HepG2 (cell line): ENCODE data around the gene NFIC. TPM values are rescaled to one million over a fixed set of nuclear protein-coding genes. Genes with fewer than 3 reads are reported as not detected.
A peak's percentile ranks its signal among the peaks of the same experiment; 100 is the strongest.

Experiments used
- ATAC-seq: fragments of 200-7000 bp; cut with Tn5 transposase; 3 replicates; pipeline ENCODE4 v1.9.1; 2020; ENCODE audit warnings: mild to moderate bottlenecking, moderate library complexity
- BruUV-seq: library from RNA; stranded (reverse); fragments of 400-500 nt; replicated peaks from 2 replicates; lab custom pipeline; 2021; lab: Mats Ljungman, UMichigan
- CTCF ChIA-PET: fragments of 300-600 bp; formaldehyde crosslinking; extraction: SDS; loops from one replicate; lab custom pipeline; 2021; ENCODE audit warnings: low total read pairs, inconsistent platforms, low intra/inter-chr PET ratio; lab: Yijun Ruan, JAX
- POLR2A ChIA-PET: fragments of 350-600 bp; sonication (Branson Sonifier 250); formaldehyde crosslinking; loops from one replicate; lab custom pipeline; 2020; ENCODE audit warnings: antibody characterized with exemption, inconsistent platforms; lab: Yijun Ruan, JAX
- DNase-seq: peaks from one replicate; pipeline ENCODE4 v3.0.0-alpha.2; 2015; ENCODE audit warnings: low spot score
- FAIRE-seq: peaks from 3 replicates; lab custom pipeline; 2011; peaks lifted over from hg19 to GRCh38; lab: Jason Lieb, UNC
- H2AFZ ChIP-seq: one replicate; pipeline ENCODE4 v1.6.1; 2011; ENCODE audit warnings: low read length, inconsistent platforms
- H3K27ac ChIP-seq: fragments of 300-600 bp; 3 replicates; pipeline ENCODE4 v1.8.0; 2011; ENCODE audit warnings: mixed run types, mild to moderate bottlenecking, mixed read lengths, low read length, inconsistent platforms; ENCODE audit not compliant: insufficient read depth; ENCODE audit errors: extremely low read length
- H3K27me3 ChIP-seq, 2 experiments: fragments of 200-600 bp in 1 of 2; 2 replicates in 1 of 2; 3 replicates in 1 of 2; pipeline versions ENCODE4 v1.6.0 to v1.8.0; 2011; ENCODE audit warnings: low read length in 2 of 2, mild to moderate bottlenecking in 2 of 2, moderate library complexity in 2 of 2, inconsistent platforms in 1 of 2; ENCODE audit not compliant: insufficient read depth in 2 of 2, control insufficient read depth in 1 of 2
- H3K36me3 ChIP-seq, 2 experiments: fragments of 200-600 bp in 1 of 2; replicated peaks in 1 of 2; 2 replicates in 1 of 2; 3 replicates in 1 of 2; pipeline versions ENCODE4 v1.5.1 to v1.8.0; 2011; ENCODE audit warnings: low read length in 2 of 2, inconsistent platforms in 1 of 2; ENCODE audit not compliant: insufficient read depth in 2 of 2, control insufficient read depth in 1 of 2
- H3K4me1 ChIP-seq: 2 replicates; pipeline ENCODE4 v1.5.1; 2012; ENCODE audit warnings: low read length, inconsistent platforms; ENCODE audit not compliant: insufficient read depth
- H3K4me2 ChIP-seq: 2 replicates; pipeline ENCODE4 v1.6.0; 2011; ENCODE audit warnings: low read depth, low read length, inconsistent platforms
- H3K4me3 ChIP-seq, 3 experiments: fragments of 200-600 bp in 1 of 3; sonication (generic), shearing (Covaris generic) in 1 of 3; replicated peaks in 1 of 3; 2 replicates each; pipeline ENCODE4 v1.5.1; 2011 to 2016; ENCODE audit warnings: low read length in 3 of 3, inconsistent platforms in 2 of 3, low read depth in 2 of 3, mild to moderate bottlenecking in 2 of 3, control low read depth in 1 of 3, mixed read lengths in 1 of 3; ENCODE audit not compliant: insufficient read depth in 1 of 3
- H3K79me2 ChIP-seq: one replicate; pipeline ENCODE4 v1.6.1; 2011; ENCODE audit warnings: low read length, inconsistent platforms; ENCODE audit not compliant: insufficient read depth
- H3K9ac ChIP-seq: 2 replicates; pipeline ENCODE4 v1.6.0; 2011; ENCODE audit warnings: mild to moderate bottlenecking, low read depth, low read length, inconsistent platforms; ENCODE audit not compliant: insufficient read depth
- H3K9me3 ChIP-seq: 2 replicates; pipeline ENCODE4 v1.5.1; 2012; ENCODE audit warnings: mild to moderate bottlenecking, low read length
- H4K20me1 ChIP-seq: 2 replicates; pipeline ENCODE4 v1.6.0; 2011; ENCODE audit warnings: inconsistent platforms, mild to moderate bottlenecking, low read length, moderate library complexity; ENCODE audit not compliant: insufficient read depth
- ADNP ChIP-seq: sonication (generic); formaldehyde crosslinking; IDR thresholded peaks from 2 replicates; pipeline ENCODE4 v1.4.0; 2020; ENCODE audit warnings: missing genetic modification reagents
- CHD4 ChIP-seq: fragments of 200-600 bp; sonication (generic); IDR thresholded peaks from 2 replicates; pipeline ENCODE4 v1.7.0; 2017; ENCODE audit warnings: mild to moderate bottlenecking, low read length, borderline replicate concordance
- KDM1A ChIP-seq: IDR thresholded peaks from 2 replicates; pipeline ENCODE4 v1.6.1; 2016; ENCODE audit warnings: missing compliant biosample characterization
- PBX2 ChIP-seq: IDR thresholded peaks from 2 replicates; pipeline ENCODE4 v1.6.1; 2016; ENCODE audit warnings: control low read depth
- PCBP1 ChIP-seq: fragments of 200-400 bp; formaldehyde crosslinking; IDR thresholded peaks from 2 replicates; pipeline ENCODE4 v1.6.1; 2017; ENCODE audit warnings: mild to moderate bottlenecking, low read depth, low read length, borderline replicate concordance
- ZMYM3 ChIP-seq: sonication (generic); formaldehyde crosslinking; IDR thresholded peaks from 2 replicates; pipeline ENCODE4 v1.5.1; 2020; ENCODE audit warnings: mild to moderate bottlenecking, missing genetic modification reagents
- ZNF329 ChIP-seq: sonication (generic); formaldehyde crosslinking; IDR thresholded peaks from 2 replicates; pipeline ENCODE4 v1.9.0; 2021; ENCODE audit warnings: low read depth, mild to moderate bottlenecking, missing genetic modification reagents
- ZNF580 ChIP-seq: IDR thresholded peaks from 2 replicates; pipeline ENCODE4 v1.6.1; 2016; ENCODE audit warnings: low read depth, borderline replicate concordance
- ZNF629 ChIP-seq: sonication (generic); formaldehyde crosslinking; conservative IDR thresholded peaks from 2 replicates; pipeline ENCODE4 v1.5.0; 2020; ENCODE audit warnings: missing genetic modification reagents
- whole genome bisulfite sequencing: methylation state at CpG from one replicate; pipeline ENCODE4 v1.1.6; 2017; ENCODE audit warnings: low lambda C conversion rate; 5-methylcytosine and 5-hydroxymethylcytosine counted together
- in situ Hi-C: cut with HindIII; loops from 2 replicates; pipeline ENCODE4 v1.10.0; 2017; ENCODE audit warnings: low pct_unique_long_range_greater_than_20kb; ENCODE audit not compliant: extremely low pct_ligation_motif_present
- intact Hi-C: fragments of 100-400 bp; cut with micrococcal nuclease; formaldehyde crosslinking; loops from one replicate; pipeline ENCODE4 v1.10.0; 2022; ENCODE audit not compliant: unreplicated experiment
- polyA plus RNA-seq, 8 experiments: library from polyadenylated mRNA; depleted of rRNA in 3 of 8; stranded (reverse) in 7 of 8; unstranded in 1 of 8; fragments of >200 nt; fragmentation: Illumina TruSeq in 4 of 8; extraction: Trizol in 4 of 8; gene quantifications; 2 replicates each; pipeline versions ENCODE4 v1.2.1 to v1.2.3, GENCODE V29; 2011 to 2016; ENCODE audit warnings: low read depth in 4 of 8, missing spikeins in 1 of 8, mixed read lengths in 1 of 8; ENCODE audit not compliant: insufficient read depth in 1 of 8
- total RNA-seq, 5 experiments: library from RNA; depleted of rRNA; stranded (reverse); fragments of >200 nt; fragmentation: Illumina TruSeq; extraction: Trizol; gene quantifications; 2 replicates each; pipeline ENCODE4 v1.2.3, GENCODE V29; 2016; ENCODE audit warnings: low read depth in 1 of 5
- TF ChIP-seq, protein P1 (sequence below): sonication (generic); formaldehyde crosslinking; IDR thresholded peaks from 2 replicates; pipeline ENCODE4 v1.5.1; 2020; ENCODE audit warnings: mild to moderate bottlenecking, missing genetic modification reagents, moderate library complexity

NFIC gene
- total and polyA plus RNA-seq, 2 of the 13 experiments (the other 11 are each of a cell fraction or from before 2014, with no cell fraction given): 1.3 to 2.5 TPM

DNA sequence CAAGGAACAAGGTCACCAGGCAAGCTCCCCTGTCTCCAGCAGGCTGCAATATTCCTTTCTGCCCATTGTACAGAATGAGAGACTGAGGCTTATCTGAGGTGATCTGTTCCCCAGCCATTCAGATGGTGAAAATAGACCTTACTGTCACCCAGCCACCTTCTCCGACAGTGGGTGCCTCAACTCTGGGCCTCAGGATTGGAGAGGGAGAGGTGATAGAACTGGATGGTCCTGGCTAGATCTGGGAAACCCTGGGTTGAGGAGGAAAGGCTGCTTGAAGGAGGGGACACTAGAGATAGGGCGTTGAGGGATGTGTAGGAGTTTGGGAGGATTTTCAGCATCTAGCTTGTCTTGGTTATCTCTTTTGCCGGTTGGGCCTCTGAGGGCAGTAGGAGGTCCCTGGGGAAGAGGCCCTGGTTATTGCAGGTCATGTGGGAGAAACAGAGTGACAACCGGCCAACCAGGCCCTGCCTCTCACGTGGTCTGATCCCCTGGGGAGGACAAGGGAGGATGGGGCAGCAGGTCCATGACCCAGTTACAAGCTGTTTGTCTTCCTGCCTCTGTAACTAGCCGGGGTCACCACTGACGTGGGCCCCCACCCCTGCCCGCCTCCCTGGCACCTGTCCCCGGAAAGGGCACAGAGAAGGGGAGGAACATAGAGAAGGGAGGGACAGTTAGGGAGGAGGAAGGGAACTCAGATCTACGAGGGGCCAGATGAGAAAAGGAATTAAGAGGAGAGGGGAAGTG is 8.2 kb downstream of the NFIC start:
- H3K4me3 ChIP-seq: no peak overlapping the region
- H3K79me2 ChIP-seq: peaks cover 5% of the 10 kb centered on the region
- no peaks in the 10 kb centered on the region for H3K9me3 ChIP-seq
- peaks cover 32% of the 10 kb centered on the region for H3K4me1 ChIP-seq
- H2AFZ ChIP-seq: no peak overlapping the region
- ChIA-PET CTCF (no interaction called here), POLR2A (interaction anchor here (1.3 kb wide), 1 partner anchor 24 kb away, joined by 4 read pairs; no protein-coding TSS in a partner anchor)
- no peak overlapping the region for H3K27ac ChIP-seq
- no TSS peak for BruUV-seq
- no peak for FAIRE-seq
- intact Hi-C loops (no loop called here), in situ Hi-C loops (no loop called here)
- no peak for TF ChIP-seq PCBP1
- TF ChIP-seq, protein P1, sequence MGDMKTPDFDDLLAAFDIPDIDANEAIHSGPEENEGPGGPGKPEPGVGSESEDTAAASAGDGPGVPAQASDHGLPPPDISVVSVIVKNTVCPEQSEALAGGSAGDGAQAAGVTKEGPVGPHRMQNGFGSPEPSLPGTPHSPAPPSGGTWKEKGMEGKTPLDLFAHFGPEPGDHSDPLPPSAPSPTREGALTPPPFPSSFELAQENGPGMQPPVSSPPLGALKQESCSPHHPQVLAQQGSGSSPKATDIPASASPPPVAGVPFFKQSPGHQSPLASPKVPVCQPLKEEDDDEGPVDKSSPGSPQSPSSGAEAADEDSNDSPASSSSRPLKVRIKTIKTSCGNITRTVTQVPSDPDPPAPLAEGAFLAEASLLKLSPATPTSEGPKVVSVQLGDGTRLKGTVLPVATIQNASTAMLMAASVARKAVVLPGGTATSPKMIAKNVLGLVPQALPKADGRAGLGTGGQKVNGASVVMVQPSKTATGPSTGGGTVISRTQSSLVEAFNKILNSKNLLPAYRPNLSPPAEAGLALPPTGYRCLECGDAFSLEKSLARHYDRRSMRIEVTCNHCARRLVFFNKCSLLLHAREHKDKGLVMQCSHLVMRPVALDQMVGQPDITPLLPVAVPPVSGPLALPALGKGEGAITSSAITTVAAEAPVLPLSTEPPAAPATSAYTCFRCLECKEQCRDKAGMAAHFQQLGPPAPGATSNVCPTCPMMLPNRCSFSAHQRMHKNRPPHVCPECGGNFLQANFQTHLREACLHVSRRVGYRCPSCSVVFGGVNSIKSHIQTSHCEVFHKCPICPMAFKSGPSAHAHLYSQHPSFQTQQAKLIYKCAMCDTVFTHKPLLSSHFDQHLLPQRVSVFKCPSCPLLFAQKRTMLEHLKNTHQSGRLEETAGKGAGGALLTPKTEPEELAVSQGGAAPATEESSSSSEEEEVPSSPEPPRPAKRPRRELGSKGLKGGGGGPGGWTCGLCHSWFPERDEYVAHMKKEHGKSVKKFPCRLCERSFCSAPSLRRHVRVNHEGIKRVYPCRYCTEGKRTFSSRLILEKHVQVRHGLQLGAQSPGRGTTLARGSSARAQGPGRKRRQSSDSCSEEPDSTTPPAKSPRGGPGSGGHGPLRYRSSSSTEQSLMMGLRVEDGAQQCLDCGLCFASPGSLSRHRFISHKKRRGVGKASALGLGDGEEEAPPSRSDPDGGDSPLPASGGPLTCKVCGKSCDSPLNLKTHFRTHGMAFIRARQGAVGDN (CRISPR knock-in tag): peak; percentile 39
- TF ChIP-seq CHD4: peak; percentile 79; the same call in 1 of the 2 replicates
- no peak for TF ChIP-seq ZNF329 (CRISPR knock-in tag)
- no peak for TF ChIP-seq PBX2 (CRISPR knock-in tag)
- TF ChIP-seq ZNF629 (CRISPR knock-in tag): peak; percentile 96
- peak; percentile 81 for TF ChIP-seq ZMYM3
- TF ChIP-seq ADNP (CRISPR knock-in tag): 0 out of 2 replicates have a peak, but pooled peaks have one; percentile 29
- TF ChIP-seq KDM1A (CRISPR knock-in tag): peak; percentile 59; the same call in 1 of the 2 replicates
- no peak for TF ChIP-seq ZNF580 (CRISPR knock-in tag)
- H4K20me1 ChIP-seq: no peaks in the 10 kb centered on the region
- H3K27me3 ChIP-seq: no peaks in the 10 kb centered on the region
- DNase-seq: no peak
- WGBS: 41% methylated on average over 10 of the region's 10 CpGs
- H3K36me3 ChIP-seq: no peaks in the 10 kb centered on the region
- no peak overlapping the region for H3K9ac ChIP-seq
- H3K4me2 ChIP-seq: no peak overlapping the region
- peak; percentile 37; the same call in 2 of the 3 replicates for ATAC-seq
